NCI-H2227 (cell line): ENCODE measurements around the gene RASGEF1C.

Experiments
- DNase-seq: peaks from one replicate; lab custom pipeline; 2025; ENCODE audit not compliant: unreplicated experiment; lab: John Stamatoyannopoulos, UW

The RASGEF1C gene

GRCh38 chr5:180121826-180122413, 87.1 kb downstream of the RASGEF1C start:
- no peak for DNase-seq

- DNase-seq, result no peak
Observed at GRCh38 chr5:180120237-180121101, 88.5 kb downstream of the RASGEF1C start.

GRCh38 chr5:180119903-180120236, 89.1 kb downstream of the RASGEF1C start:
- no peak for DNase-seq

- no peak for DNase-seq
Observed at GRCh38 chr5:180119031-180119902, 89.7 kb downstream of the RASGEF1C start.

- no peak for DNase-seq
Observed at GRCh38 chr5:180118391-180118791, 90.6 kb downstream of the RASGEF1C start.

- no peak for DNase-seq
Observed at GRCh38 chr5:180117000-180117725, 91.8 kb downstream of the RASGEF1C start.

- DNase-seq, result no peak
Observed at GRCh38 chr5:180116077-180116999, 92.7 kb downstream of the RASGEF1C start.

GRCh38 chr5:180115326-180116076, 93.5 kb downstream of the RASGEF1C start:
- DNase-seq, result no peak

- DNase-seq, result no peak
Observed at GRCh38 chr5:180114304-180115003, 94.6 kb downstream of the RASGEF1C start.

- DNase-seq, result no peak
Observed at GRCh38 chr5:180113660-180114303, 95.2 kb downstream of the RASGEF1C start.

GRCh38 chr5:180112181-180112861, 96.7 kb downstream of the RASGEF1C start:
- DNase-seq, result no peak

GRCh38 chr5:180111273-180112002, 97.6 kb downstream of the RASGEF1C start:
- DNase-seq, result no peak

GRCh38 chr5:180109920-180110319, 99.1 kb downstream of the RASGEF1C start:
- DNase-seq, result no peak

- no peak for DNase-seq
Observed at GRCh38 chr5:180107005-180107404, 102.0 kb downstream of the RASGEF1C start.

GRCh38 chr5:180105827-180106312, 103.1 kb downstream of the RASGEF1C start:
- DNase-seq, result no peak

GRCh38 chr5:180104168-180104530, 104.9 kb downstream of the RASGEF1C start:
- no peak for DNase-seq
